Limb (tissue), 2 donors: Measurements from ENCODE around the gene CDR2.
"Not testable (repeated sequence)": the region's sequence is repeated elsewhere in the genome, so short reads cannot be mapped to it uniquely, and the experiment has no call there.

Experiments
- DNase-seq, 2 donors: peaks; one replicate each; pipeline ENCODE4 v3.0.0-alpha.2; 2016; ENCODE audit errors: extremely low spot score in 2 of 2

The CDR2 gene

DNA sequence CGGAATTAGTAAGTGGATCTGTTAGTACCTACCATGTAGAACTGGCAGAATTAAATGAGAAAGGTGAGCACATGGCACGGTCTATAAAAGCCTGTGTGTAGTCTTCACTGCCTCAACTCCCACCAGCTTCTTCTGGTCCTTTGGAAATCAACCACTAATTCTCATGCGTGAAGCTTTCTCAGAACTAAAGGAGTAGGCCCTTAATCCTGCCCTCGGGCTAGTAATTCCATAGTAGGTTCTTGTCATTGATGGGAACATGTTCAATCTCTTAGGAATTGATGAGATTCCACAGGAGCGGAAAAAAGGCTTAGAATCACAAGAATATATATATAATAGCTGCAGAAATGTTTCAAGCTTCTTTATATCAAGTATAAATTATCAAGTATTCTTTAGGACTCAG, 21.7 kb downstream of the CDR2 start:
- no peak for DNase-seq

DNA sequence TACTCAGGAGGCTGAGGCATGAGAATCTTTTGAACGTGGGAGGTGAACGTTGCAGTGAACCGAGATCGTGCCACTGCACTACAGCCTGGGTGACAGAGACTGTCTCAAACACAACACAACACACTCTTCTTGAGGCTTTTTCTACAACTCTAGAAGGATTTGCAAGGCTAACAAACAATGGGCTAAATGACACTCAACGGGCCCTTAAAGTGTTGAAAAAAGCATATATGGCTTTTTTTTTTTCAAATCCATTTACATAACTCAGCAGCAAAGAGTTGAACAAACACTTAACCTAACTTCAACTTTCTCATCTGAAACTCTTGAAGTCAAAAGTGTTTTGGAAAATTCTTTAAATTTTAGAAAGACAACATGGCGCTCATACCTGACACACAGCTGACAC, 22.3 kb downstream of the CDR2 start:
- no peak for DNase-seq

DNA sequence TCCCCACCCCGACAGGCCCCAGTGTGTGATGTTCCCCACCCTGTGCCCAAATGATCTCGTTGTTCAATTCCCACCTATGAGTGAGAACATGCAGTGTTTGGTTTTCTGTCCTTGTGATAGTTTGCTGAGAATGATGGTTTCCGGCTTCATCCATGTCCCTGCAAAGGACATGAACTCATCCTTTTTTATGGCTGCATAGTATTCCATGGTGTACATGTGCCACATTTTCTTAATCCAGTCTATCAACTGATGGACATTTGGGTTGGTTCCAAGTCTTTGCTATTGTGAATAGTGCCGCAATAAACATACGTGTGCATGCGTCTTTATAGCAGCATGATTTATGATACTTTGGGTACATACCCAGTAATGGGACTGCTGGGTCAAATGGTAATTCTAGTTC, 23.4 kb downstream of the CDR2 start:
- DNase-seq = not testable (repeated sequence)

DNA sequence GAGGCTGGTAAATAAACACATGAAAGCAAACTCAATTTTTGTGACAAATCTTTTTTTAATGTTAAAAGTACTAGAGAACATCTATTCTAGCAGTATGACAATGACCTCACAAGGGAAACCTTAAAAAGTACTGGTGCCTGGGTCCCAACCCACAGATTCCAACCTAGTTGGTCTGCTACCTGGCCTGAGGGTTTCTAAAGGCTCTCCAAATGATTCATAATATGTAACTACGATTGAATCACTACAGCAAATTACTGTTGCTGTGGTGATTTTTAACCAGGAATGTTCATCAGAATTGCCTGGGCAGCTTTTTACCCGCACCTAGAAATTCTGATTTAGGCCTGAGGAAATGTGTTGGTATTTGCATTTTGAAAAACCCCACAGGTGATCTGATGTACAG, 26.1 kb downstream of the CDR2 start:
- no peak for DNase-seq

DNA sequence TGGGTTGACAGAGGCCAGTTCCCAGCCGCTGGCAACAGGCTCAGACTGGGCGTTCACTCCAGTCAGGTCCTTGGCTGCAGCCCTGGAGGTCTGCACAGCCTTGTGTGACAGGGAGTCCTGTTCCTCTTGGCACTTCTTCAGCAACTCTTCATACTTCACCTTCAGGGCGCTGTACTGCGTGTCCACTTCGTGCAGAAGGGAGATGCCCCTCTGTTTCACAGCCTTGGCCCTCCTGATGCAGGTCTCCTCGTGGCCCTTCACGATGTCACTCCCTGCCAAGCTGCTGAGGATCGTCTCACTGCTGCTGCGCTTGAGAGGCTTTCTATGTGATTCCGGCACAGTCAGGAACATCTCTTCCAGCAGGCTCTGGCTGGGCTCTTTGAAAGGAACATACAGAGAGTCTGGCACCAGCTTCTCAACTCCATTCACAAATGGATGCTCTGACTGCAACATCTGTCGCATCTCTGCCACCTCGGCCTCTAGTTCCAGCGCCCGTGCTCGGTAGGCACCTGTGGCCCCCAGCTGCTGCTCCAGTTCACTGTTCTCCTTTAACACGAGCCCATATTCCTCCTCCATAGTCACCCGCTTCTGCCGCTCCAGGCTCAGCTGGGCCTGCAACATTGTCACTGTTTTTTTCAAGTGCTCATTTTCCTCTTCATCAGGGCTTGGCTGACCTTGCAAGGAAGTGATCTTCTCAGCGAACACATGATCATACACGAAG, 27.2 kb downstream of the CDR2 start:
- DNase-seq = no peak

DNA sequence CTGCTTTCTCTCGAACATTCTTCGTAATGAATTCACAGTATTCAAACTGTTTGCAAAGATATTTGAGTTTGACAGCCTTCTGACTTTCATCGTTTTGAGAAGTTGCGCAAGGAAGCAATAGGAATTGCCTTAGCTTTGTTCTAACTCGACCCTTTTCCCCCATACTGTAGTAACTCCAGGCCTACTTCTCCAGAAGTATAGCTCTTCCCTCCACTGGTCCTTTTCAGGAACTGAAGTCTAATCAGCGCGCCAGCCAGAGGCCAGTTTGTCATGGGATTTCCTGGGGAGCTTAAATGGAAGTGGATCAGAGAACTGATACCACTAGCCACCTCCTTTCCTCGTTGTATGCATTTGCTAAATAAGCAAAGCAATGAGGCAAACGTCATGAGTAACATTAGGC, 27.9 kb downstream of the CDR2 start:
- DNase-seq = no peak

DNA sequence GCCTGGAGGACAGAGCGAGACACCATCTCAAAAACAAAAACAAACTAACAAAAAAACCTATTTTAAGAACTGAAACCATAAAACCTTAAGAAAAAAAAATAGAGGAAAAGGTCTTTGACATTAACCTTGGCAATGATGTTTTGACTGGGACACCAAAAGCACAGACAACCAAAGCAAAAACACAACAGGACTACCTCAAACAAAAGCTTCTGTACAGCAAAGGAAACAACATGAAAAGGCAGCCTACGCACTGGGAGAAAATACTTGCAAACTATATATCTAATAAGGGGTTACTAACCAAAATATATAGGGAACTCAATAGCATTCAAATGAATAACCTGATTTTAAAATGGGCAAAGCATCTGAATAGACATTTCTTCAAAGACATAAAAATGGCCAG, 32.3 kb downstream of the CDR2 start:
- no peak for DNase-seq

DNA sequence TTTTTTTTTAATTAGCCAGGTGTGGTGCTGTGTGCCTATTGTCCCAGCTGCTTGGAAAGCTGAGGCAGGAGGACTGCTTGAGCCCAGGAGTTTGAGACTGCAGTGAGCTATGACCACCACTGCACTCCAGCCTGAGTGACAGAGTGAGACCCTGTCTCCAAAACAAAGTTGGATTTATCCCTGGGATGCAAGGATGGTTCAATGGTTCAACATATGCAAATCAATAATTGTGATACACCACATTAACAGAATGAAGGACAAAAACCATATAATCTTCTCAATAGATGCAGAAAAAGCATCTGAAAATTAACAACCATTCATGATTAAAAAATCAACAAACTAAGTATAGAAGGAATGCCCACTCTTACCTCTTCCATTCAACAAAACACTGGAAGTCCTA, 33.5 kb downstream of the CDR2 start:
- DNase-seq = no peak

DNA sequence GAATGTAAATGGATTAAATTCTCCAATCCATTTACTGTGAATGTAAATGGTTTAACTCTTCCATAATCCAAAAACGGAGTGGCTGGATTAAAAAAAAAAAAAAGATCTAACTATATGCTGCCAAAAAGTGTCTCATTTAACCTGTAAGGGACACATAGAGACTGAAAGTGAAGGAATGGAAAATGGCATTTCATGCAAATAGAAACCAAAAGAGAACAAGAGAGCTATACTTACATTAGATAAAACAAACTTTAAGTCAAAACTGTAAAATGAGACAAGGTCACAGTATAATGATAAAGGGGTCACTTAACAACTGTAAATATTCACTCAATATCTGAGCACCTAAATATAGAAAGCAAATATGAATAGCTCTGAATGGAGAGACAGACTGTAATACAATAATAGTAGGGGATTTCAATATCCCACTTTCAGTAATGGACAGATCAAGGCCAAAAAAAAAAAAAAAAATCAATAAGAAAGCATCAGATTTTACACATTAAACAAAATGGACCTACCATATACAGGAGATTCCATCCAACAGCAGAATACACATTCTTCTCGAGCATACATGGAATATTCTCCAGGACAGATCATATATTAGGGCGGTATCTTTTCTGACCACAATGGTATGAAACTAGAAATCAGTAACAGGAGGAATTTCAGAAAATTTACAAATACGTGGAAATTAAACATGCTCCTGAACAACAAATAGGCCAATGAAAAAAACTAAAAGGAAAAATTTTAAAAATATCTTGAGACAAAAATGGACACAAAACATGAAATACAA, 36.4 kb downstream of the CDR2 start:
- no peak for DNase-seq

DNA sequence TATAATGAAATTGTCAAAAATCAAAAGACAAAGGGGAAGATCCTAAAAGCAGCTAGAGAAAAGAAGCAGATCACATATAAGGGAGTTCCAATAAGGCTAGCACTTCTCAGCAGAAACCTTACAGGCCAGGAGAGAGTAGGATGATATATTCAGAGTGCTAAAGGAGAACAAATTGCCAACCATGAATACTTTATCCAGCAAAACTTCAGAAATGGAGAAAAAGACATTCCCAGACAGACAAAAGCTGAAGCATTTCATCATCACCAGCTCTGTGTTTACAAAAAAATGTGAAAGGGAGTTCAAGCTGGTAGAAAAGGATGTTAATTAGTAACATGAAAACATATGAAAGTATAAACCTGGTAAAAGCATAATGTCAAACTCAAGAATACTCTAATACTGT, 37.4 kb downstream of the CDR2 start:
- DNase-seq = no peak

DNA sequence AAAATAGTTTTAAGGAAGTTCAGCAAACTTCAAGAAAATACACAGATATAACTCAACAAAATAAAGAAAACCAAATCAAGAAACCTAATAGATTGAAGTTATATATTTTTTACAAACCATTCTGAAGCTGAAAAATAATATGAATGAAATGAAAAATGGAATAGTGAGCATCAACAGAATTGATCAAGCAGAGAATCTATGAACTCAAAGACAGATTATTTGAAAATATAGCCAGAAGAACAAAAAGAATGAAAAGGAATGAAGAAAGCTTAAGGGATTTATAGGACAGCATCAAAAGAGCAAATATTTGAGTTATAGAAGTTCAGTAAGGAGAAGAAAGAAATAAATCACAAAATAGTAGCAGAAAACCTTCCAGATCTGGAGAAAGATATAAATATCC, 37.8 kb downstream of the CDR2 start:
- no peak for DNase-seq

DNA sequence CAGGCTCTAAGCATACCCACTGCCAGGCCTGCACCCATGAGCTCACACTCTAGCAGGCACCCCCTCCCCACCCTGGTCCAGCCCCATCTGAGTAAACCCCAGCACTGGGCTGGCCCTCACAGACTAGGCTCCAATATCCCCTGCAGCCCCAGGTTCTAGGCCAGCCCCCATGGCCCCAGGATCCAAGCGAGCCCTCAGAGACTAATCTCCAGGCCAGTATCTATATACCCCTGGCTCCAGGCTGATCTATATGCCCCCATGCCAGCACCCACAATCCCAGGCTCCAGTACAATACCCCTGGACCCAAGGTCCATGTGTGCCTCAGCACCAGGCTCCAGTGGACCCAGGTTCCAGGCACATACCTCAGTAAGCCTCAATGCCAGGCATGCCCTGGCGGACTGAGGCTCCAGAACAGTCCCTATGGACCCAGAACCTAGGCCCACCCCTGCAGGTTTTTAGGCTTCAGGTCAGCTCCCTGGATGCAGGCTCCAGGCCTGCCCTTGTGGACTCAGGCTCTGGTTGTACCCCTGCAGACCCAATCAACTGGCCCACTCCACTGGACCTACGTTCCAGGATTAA, 38.7 kb downstream of the CDR2 start:
- no peak for DNase-seq

DNA sequence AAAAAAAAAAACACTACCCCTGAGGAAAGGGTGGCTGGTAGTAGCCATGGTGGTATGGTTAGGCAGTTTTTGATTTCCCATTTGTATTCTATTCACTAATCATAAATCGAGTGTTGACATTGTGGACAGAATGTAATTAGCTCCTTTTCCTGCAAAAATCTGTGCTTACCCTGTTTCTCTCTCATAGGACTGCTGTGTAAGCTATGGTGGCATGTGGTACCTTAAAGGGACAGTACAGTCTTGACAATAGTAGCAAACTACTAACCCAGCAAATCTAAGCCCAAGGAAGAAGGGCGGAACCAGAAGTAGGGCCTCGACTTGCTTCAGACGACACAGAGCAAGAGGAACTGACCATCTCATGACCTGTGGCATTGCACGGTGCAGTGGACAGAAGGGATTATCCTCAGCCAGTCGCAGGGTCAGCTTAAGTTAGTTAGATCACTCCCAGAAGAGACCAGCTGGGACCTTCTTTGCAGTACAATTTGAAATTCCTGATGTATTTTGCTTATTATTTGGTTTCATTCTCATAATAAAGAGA, 40.9 kb downstream of the CDR2 start:
- DNase-seq = no peak

DNA sequence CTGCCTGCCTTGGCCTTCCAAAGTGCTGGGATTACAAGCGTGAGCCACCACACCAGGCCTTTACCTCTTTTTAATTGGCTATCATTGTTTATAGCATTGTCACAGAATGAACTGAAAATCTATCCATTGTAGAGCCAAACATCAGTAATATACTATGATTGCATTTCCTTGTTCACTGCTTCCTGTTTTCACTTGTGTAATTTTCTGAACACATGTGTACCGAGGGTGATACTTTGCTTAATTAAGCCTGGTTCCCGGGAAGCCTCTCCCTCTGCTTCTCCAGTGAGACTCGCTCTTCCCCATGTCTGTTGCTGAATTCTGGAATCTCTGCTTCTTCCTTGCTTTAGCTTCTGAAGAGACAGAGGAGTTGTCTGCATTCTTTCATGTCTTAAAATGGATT, 44.1 kb downstream of the CDR2 start:
- no peak for DNase-seq

DNA sequence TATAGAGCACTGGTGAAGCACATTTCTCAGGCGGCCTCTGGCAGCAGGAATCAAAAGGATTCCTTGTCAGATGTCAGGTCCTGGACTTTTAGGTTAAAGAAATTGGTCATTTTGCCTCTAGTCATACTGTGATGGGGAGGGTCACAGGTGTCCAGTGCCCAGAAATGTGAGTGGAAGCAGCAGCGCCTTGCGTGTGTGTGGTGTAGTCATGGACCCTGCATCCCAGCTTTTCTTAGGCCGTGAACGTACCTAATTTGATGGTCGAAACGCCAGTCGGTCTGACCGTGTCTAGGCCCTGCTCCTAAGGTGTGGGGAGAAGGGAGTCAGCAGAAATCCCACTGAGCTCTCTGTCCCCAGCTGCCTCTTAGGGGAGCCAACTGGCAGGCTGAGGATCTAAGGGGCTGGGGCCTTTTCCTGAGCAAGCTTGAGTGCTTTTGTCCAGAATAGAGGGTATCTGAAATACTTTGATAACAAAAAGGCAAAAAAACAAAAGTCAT, 45.2 kb downstream of the CDR2 start:
- DNase-seq = no peak

DNA sequence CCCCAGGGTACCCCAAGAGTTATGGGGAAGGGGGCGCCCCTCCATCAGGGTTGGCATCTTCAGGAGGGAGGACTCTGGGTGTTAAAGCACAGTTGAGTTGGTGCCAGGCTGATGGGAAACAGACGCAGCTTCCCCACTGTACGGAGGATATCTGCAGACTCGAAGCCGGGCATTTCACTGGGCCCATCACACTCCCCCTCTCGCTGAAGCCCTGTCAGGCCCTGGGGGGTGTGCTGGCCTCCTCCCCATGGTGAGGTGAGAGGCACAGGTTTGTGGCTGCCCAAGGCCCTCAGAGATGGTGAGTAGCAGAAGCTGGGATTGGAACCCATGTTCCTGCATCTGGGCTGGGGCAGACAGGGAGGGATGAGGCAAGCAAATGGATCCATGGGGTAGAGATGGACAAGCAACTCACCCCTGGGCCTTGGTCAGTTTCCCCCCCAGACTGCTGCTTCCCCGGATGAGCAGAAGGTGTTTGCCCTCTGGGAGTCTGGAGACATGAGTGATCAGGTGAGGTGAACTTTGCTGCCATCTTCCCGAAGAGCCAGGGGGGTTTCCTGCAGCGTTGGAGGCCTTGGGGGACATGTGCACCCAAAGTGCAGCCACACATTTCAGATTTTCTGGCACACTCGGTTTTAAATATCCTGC, 46.2 kb downstream of the CDR2 start:
- no peak for DNase-seq

DNA sequence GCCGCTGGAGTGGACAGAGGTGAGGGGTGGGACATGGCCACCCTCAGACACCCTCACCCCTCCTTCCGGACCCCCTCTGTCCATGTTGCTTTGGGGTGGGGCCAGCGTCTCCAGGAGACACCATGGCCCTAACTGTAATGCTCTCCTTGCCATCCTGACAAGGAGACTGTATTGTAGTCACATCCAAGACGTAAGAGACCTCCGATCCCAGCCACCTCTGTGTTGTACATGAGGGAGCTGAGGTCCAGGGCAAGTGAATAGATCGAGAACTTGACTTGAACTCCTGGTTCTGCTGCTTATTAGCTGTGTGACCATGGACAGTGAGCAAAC, 47.0 kb downstream of the CDR2 start:
- DNase-seq = no peak

DNA sequence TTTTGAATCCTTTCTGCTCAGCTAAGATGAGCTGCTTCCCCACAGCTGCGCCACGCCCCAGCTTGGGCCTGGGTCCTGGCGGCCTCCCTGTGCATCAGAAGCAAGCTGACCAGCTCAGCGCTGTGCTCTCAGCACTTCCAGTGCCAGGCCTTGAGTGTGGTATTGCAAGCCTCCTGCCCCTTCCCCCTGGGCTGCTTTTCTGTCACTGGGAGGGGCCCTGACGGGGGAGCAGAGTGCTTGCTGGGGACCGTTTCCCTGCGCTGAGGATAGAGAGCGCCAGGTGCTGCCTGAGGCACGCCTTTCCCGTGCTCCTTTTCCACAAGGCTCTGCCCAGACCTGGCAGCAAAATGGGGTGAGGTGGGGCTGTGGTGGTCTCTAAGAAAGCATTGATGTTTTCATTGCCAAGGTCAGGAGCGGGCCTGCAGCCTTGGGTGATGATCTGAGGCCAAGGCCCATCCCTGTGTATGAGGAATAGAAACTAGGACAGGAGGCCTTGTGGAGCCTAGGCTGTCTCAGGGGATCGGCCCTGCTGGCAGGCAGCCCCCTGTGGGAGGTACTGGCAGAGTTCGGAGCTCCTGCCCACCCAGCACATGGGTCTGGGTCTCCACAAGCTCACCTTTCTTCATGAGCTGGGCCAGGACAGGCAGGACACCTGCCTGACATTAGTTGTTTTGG, 47.5 kb downstream of the CDR2 start:
- no peak for DNase-seq

DNA sequence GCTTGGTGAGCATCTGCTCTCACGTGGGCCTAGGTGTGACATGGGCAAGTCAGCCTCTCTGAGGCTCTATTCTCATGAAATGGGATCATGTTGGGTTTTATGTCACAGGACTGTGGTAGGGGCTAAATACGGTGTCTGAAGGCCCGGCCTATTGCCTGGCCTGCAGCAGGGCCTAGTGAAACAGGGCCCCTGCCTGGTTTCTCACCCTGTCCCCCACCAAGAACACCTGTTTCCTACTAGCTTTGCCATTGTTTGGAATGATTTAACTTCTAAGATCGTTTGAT, 48.1 kb downstream of the CDR2 start:
- no peak for DNase-seq

DNA sequence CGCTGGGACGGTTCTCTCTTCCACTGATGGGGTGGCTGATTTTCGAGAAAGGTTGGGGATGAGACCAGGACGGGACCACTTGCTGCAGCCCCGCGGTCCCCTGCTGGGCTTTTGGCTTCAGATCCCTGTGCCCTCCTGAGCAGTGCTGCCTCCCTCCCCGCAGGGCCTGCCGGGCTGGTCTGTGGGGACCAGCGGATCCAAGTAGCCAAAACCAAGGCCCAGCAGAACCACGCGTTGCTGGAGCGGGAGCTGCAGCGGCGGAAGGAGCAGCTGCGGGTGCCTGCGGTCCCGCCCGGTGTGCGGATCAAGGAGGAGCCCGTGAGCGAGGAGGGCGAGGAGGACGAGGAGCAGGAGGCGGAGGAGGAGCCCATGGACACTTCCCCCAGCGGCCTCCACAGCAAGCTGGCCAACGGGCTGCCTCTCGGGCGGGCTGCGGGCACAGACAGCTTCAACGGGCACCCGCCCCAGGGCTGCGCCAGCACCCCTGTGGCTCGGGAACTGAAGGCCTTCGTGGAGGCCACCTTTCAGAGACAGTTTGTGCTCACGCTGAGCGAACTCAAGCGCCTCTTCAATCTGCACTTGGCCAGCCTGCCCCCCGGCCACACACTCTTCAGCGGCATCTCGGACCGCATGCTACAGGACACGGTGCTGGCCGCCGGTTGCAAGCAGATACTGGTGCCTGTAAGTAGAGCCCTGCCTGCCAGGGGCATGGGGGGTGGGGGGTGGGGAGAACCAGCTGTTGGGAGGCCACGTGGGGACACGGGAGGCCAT, 48.6 kb downstream of the CDR2 start:
- no peak for DNase-seq
